Measurements from ENCODE around the gene PNPLA7.
"Not testable (repeated sequence)": the region's sequence is repeated elsewhere in the genome, so short reads cannot be mapped to it uniquely, and the experiment has no call there.

Gene PNPLA7

GRCh38 chr9:137460363-137461315 is 89.6 kb downstream of the PNPLA7 start:
- no peak for DNase-seq (ENCODE audit: low read depth)

GRCh38 chr9:137459601-137460362 is 90.4 kb downstream of the PNPLA7 start:
- DNase-seq (ENCODE audit: low read depth), result no peak

GRCh38 chr9:137459152-137459600 is 91.0 kb downstream of the PNPLA7 start, which contains the start of gene NSMF:
Gene NSMF, minus strand, starts transcription at chr9:137459334. Its CDS starts 232 bp downstream, at chr9:137459102.
- peak; percentile 75 for DNase-seq (ENCODE audit: low read depth)

GRCh38 chr9:137458194-137459151 is 91.7 kb downstream of the PNPLA7 start:
- no peak for DNase-seq (ENCODE audit: low read depth)

- DNase-seq (ENCODE audit: low read depth), result no peak
Observed at GRCh38 chr9:137457406-137458193, 92.6 kb downstream of the PNPLA7 start.

GRCh38 chr9:137456864-137457405 is 93.3 kb downstream of the PNPLA7 start:
- DNase-seq (ENCODE audit: low read depth), result no peak

- no peak for DNase-seq (ENCODE audit: low read depth)
Observed at GRCh38 chr9:137456061-137456863, 93.9 kb downstream of the PNPLA7 start.

GRCh38 chr9:137455359-137455991 is 94.7 kb downstream of the PNPLA7 start:
- no peak for DNase-seq (ENCODE audit: low read depth)

GRCh38 chr9:137454597-137455358 is 95.4 kb downstream of the PNPLA7 start:
- DNase-seq (ENCODE audit: low read depth), result peak; percentile 41

- peak; percentile 9 for DNase-seq (ENCODE audit: low read depth)
Observed at GRCh38 chr9:137454145-137454596, 96.0 kb downstream of the PNPLA7 start.

GRCh38 chr9:137453643-137454081 is 96.5 kb downstream of the PNPLA7 start:
- peak; percentile 75 for DNase-seq (ENCODE audit: low read depth)

GRCh38 chr9:137452761-137453642 is 97.2 kb downstream of the PNPLA7 start:
- no peak for DNase-seq (ENCODE audit: low read depth)

GRCh38 chr9:137452006-137452760 is 98.0 kb downstream of the PNPLA7 start:
- no peak for DNase-seq (ENCODE audit: low read depth)

- not testable (repeated sequence) for DNase-seq (ENCODE audit: low read depth)
Observed at GRCh38 chr9:137451264-137452005, 98.8 kb downstream of the PNPLA7 start.

GRCh38 chr9:137450539-137451222 is 99.5 kb downstream of the PNPLA7 start:
- not testable (repeated sequence) for DNase-seq (ENCODE audit: low read depth)
